ENCODE data around the gene KIF3C. TPM values are rescaled to one million over a fixed set of nuclear protein-coding genes. Genes with fewer than 3 reads are reported as not detected.

The KIF3C gene
- total and polyA plus RNA-seq, 2 donors (not counting 3 experiments of a cell fraction or from before 2014, with no cell fraction given): 11.4 to 40.7 TPM

- H4K20me1 ChIP-seq (replicated peaks; ENCODE audit: control insufficient read depth, extremely low read depth, insufficient read depth, low read length): peaks cover 5% of the 10 kb centered on the region
- BruUV-seq (replicated peaks): TSS peak; percentile 64
- peaks cover 0 to 2% of the 10 kb centered on the region in 2 experiments for H3K27me3 ChIP-seq (ENCODE audit: control insufficient read depth in 2 of 2, insufficient read depth in 2 of 2, low read length in 2 of 2)
- H3K36me3 ChIP-seq (ENCODE audit: control insufficient read depth in 2 of 2, extremely low read depth in 1 of 2, insufficient read depth in 2 of 2, low read length in 2 of 2): peaks cover 0 to 1% of the 10 kb centered on the region in 2 experiments
- no peak for TF ChIP-seq GATA2 (IDR thresholded peaks at IDR 0.05; ENCODE audit: insufficient read depth, insufficient read length, low read depth, low read length)
- peak; percentile 44 for TF ChIP-seq POLR2AphosphoS5 (IDR thresholded peaks at IDR 0.05; ENCODE audit: insufficient read depth, low read depth, low read length)
- no peak for TF ChIP-seq MYC (IDR thresholded peaks at IDR 0.05; ENCODE audit: low read depth, low read length)
- TF ChIP-seq CTCF (IDR thresholded peaks at IDR 0.05; ENCODE audit: extremely low read depth in 1 of 2, insufficient read depth in 1 of 2, low read depth in 1 of 2, low read length in 2 of 2): no peak
- no peak for TF ChIP-seq JUN (IDR thresholded peaks at IDR 0.05; ENCODE audit: borderline replicate concordance, insufficient read depth, insufficient read length, low read depth)
- TF ChIP-seq FOS (IDR thresholded peaks at IDR 0.05; ENCODE audit: borderline replicate concordance, insufficient read depth, low read length): no peak
- peak; percentile 27 for TF ChIP-seq POLR2A (IDR thresholded peaks at IDR 0.05; ENCODE audit: low read depth, low read length)
- no peak for TF ChIP-seq MAX (IDR thresholded peaks at IDR 0.05; ENCODE audit: insufficient read depth, insufficient read length)
- peaks cover 52% of the 10 kb centered on the region for H3K79me2 ChIP-seq (ENCODE audit: control insufficient read depth, insufficient read depth, low read length)
- peak; percentile 80 for DNase-seq (ENCODE audit: low read depth, low spot score)
- FAIRE-seq: peak; percentile 82
- ChIA-PET CTCF (interaction anchor here (0.8 to 1.2 kb wide), 5 partner anchors 13 to 72 kb away, joined by 3 to 12 read pairs (median 5); no protein-coding TSS in a partner anchor), POLR2A (interaction anchor here (0.6 to 1.0 kb wide), 4 partner anchors 78 to 578 kb away, joined by 3 to 4 read pairs (median 4); no protein-coding TSS in a partner anchor)
- H3K27ac ChIP-seq (ENCODE audit: insufficient read depth, low read depth, low read length): peak overlapping the region; percentile 67
- no peaks in the 10 kb centered on the region for H3K9me1 ChIP-seq (replicated peaks; ENCODE audit: control insufficient read depth, extremely low read depth, insufficient read depth, low read length)
- peaks cover 16% of the 10 kb centered on the region for H3K4me1 ChIP-seq (ENCODE audit: control insufficient read depth, extremely low read depth, insufficient read depth, low read length)
- H2AFZ ChIP-seq (ENCODE audit: low read depth, low read length): peak overlapping the region; percentile 77
- peak overlapping the region; percentile 79 for H3K9ac ChIP-seq (replicated peaks; ENCODE audit: extremely low read depth, insufficient read depth, low read length)
- no peaks in the 10 kb centered on the region for H3K9me3 ChIP-seq (replicated peaks; ENCODE audit: control insufficient read depth, insufficient read depth, low read length)
- H3K4me2 ChIP-seq (ENCODE audit: insufficient read depth, low read length): peak overlapping the region; percentile 95
- intact Hi-C loops (cut with micrococcal nuclease): loop anchor here (2.0 to 10.0 kb wide), 3 partner anchors 57 to 205 kb away; partner anchors contain the start of genes DTNB and RAB10
- peak overlapping the region; percentile 54 to 84 (median 77) for H3K4me3 ChIP-seq (replicated peaks in 1 of 3; ENCODE audit: insufficient read depth in 1 of 3, low read depth in 1 of 3, low read length in 3 of 3)
- dilution Hi-C loops (cut with MboI; ENCODE audit: extremely low pct_ligation_motif_present, low sequenced_read_pairs): no loop called here
Measured at GRCh38 chr2:25877431-25878360, 104.6 kb downstream of the KIF3C start.

Small RNA genes within 50 kb of the gene (small RNA-seq; reads per million reads assigned to genes)
- gene NDUFB4P4 (ENCODE audit: insufficient read depth, insufficient read length, low read depth, low replicate concordance): not detected
- not detected for gene UQCRHP2 (ENCODE audit: insufficient read depth, insufficient read length, low read depth, low replicate concordance)

Other genes with a start within 250 kb of the KIF3C start
- gene ASXL2, start 104.0 kb downstream of the KIF3C start, total RNA-seq: 30.6 and 33.8 TPM in 2 replicates
- gene ASXL2, start 104.0 kb downstream of the KIF3C start, polyA plus RNA-seq: 5.2 and 6.1 TPM in 2 replicates
- gene RAB10, start 51.6 kb upstream of the KIF3C start, total RNA-seq: 104 and 105 TPM in 2 replicates
- gene RAB10, start 51.6 kb upstream of the KIF3C start, polyA plus RNA-seq: 37.2 and 45.1 TPM in 2 replicates
- 3.1 and 4.5 TPM in 2 replicates for gene GAREM2, start 190.6 kb upstream of the KIF3C start, total RNA-seq
- gene GAREM2, start 190.6 kb upstream of the KIF3C start, polyA plus RNA-seq: 3.7 TPM in 2 replicates

Data from endothelial cell of umbilical vein (primary cell).